ENCODE measurements around the gene ARID3B. TPM values are rescaled to one million over a fixed set of nuclear protein-coding genes. Genes with fewer than 3 reads are reported as not detected.

Gene ARID3B
- total RNA-seq, 1 experiment from 2014 or later = 8.1 TPM

- Histone ChIP-seq H3K9me3 (ENCODE audit: control insufficient read depth in 1 of 2, insufficient read depth in 1 of 2, low read depth in 1 of 2, low read length in 2 of 2) (no peaks in the 10 kb centered on the region), H3K4me3 (replicated peaks in 1 of 2; ENCODE audit: low read depth in 1 of 2, low read length in 2 of 2) (no peak overlapping the region), H3K27me3 (ENCODE audit: insufficient read depth, low read length) (no peaks in the 10 kb centered on the region), H3K9me2 (ENCODE audit: insufficient read depth) (no peaks in the 10 kb centered on the region), H2AFZ (ENCODE audit: low read depth, low read length, poor library complexity, severe bottlenecking) (no peak overlapping the region), H3K4me2 (ENCODE audit: low read length) (no peak overlapping the region), H3K9ac (ENCODE audit: low read length) (no peak overlapping the region), H4K20me1 (ENCODE audit: insufficient read depth) (peaks cover 6% of the 10 kb centered on the region; the same call in 1 of the 2 replicates), H3K4me1 (ENCODE audit: control insufficient read depth in 1 of 2, insufficient read depth in 2 of 2, low read length in 2 of 2) (peaks cover 4 to 17% of the 10 kb centered on the region in 2 experiments; a peak in 3 of 4 replicates), H3K27ac (ENCODE audit: low read depth, low read length) (no peak overlapping the region), H3K79me2 (ENCODE audit: insufficient read depth, low read length) (peaks cover 69% of the 10 kb centered on the region), H3K36me3 (ENCODE audit: control insufficient read depth in 1 of 2, insufficient read depth in 2 of 2, low read length in 2 of 2) (peaks cover 46 to 75% of the 10 kb centered on the region in 2 experiments)
- TF ChIP-seq SIN3A (IDR thresholded peaks at IDR 0.05; ENCODE audit: low read depth) = no peak
- BruUV-seq (replicated peaks) = no TSS peak
- ATAC-seq = peak; percentile 41; the same call in 1 of the 2 replicates
- CTCF ChIA-PET = interaction anchor here (0.7 to 2.4 kb wide), 7 partner anchors 9 to 746 kb away, joined by 3 to 33 read pairs (median 3); partner anchors contain the start of gene MAN2C1
- RAD21 ChIA-PET (ENCODE audit: low non-redundant PET in 1 of 2, low total read pairs in 2 of 2, uncharacterized antibody in 2 of 2, unreplicated experiment in 2 of 2) = interaction anchor here in 1 of 2 experiments (1.0 to 1.3 kb wide), 2 partner anchors 10 to 147 kb away, joined by 3 to 4 read pairs; no protein-coding TSS in a partner anchor
- POLR2A ChIA-PET = no interaction called here
- DNase-seq (ENCODE audit: low read depth, low spot score) = no peak
- intact Hi-C loops (cut with micrococcal nuclease) = loop anchor here (1.0 kb wide), 1 partner anchor 249 kb away; no protein-coding TSS in a partner anchor
Observed at GRCh38 chr15:74621936-74622335, 80.9 kb downstream of the ARID3B start.

GRCh38 chr15:74622758-74623157 lies 81.7 kb downstream of the ARID3B start:
- no peak overlapping the region for H2AFZ ChIP-seq (ENCODE audit: low read depth, low read length, poor library complexity, severe bottlenecking)
- no peaks in the 10 kb centered on the region for H3K9me2 ChIP-seq (ENCODE audit: insufficient read depth)
- H3K4me1 ChIP-seq (ENCODE audit: control insufficient read depth in 1 of 2, insufficient read depth in 2 of 2, low read length in 2 of 2) = peaks cover 0 to 10% of the 10 kb centered on the region in 2 experiments; a peak in 1 of 4 replicates
- peaks cover 6% of the 10 kb centered on the region; the same call in 1 of the 2 replicates for H4K20me1 ChIP-seq (ENCODE audit: insufficient read depth)
- H3K36me3 ChIP-seq (ENCODE audit: control insufficient read depth in 1 of 2, insufficient read depth in 2 of 2, low read length in 2 of 2) = peaks cover 53 to 83% of the 10 kb centered on the region in 2 experiments
- RAD21 ChIA-PET (ENCODE audit: low non-redundant PET in 1 of 2, low total read pairs in 2 of 2, uncharacterized antibody in 2 of 2, unreplicated experiment in 2 of 2) = no interaction called here
- DNase-seq (ENCODE audit: low read depth, low spot score) = no peak
- no TSS peak for BruUV-seq (replicated peaks)
- CTCF ChIA-PET = interaction anchor here (1.0 to 2.4 kb wide), 2 partner anchors 15 to 147 kb away, joined by 3 to 33 read pairs; no protein-coding TSS in a partner anchor
- no peaks in the 10 kb centered on the region for H3K27me3 ChIP-seq (ENCODE audit: insufficient read depth, low read length)
- TF ChIP-seq TCF7L2 (IDR thresholded peaks at IDR 0.05; ENCODE audit: borderline replicate concordance, extremely low read depth, insufficient read depth, insufficient read length) (no peak), CEBPB (IDR thresholded peaks at IDR 0.05; ENCODE audit: low read depth) (no peak), POLR2A (IDR thresholded peaks at IDR 0.05; ENCODE audit: borderline replicate concordance, extremely low read depth, insufficient read depth, insufficient read length) (no peak), RAD21 (IDR thresholded peaks at IDR 0.05; ENCODE audit: low read depth) (no peak), SRF (IDR thresholded peaks at IDR 0.05; ENCODE audit: low read depth) (no peak), ATF3 (IDR thresholded peaks at IDR 0.05) (no peak), ZNF274 (IDR thresholded peaks at IDR 0.05; ENCODE audit: low read depth, low read length) (no peak)
- ATAC-seq = no peak
- peaks cover 60% of the 10 kb centered on the region for H3K79me2 ChIP-seq (ENCODE audit: insufficient read depth, low read length)
- H3K9ac ChIP-seq (ENCODE audit: low read length) = no peak overlapping the region
- POLR2A ChIA-PET = no interaction called here
- H3K4me2 ChIP-seq (ENCODE audit: low read length) = no peak overlapping the region
- intact Hi-C loops (cut with micrococcal nuclease) = no loop called here
- H3K27ac ChIP-seq (ENCODE audit: low read depth, low read length) = no peak overlapping the region
- no peak overlapping the region for H3K4me3 ChIP-seq (replicated peaks in 1 of 2; ENCODE audit: low read depth in 1 of 2, low read length in 2 of 2)
- no peaks in the 10 kb centered on the region for H3K9me3 ChIP-seq (ENCODE audit: control insufficient read depth in 1 of 2, insufficient read depth in 1 of 2, low read depth in 1 of 2, low read length in 2 of 2)
